GM23338 (cell line): ENCODE data around the gene MATK. TPM values are rescaled to one million over a fixed set of nuclear protein-coding genes. Genes with fewer than 3 reads are reported as not detected.

Source experiments
- ATAC-seq: fragments of 200-7000 bp; cut with Tn5 transposase; 3 replicates; pipeline ENCODE4 v1.9.1; 2020
- DNase-seq: peaks from one replicate; pipeline ENCODE4 v3.0.0-alpha.2; 2015; ENCODE audit warnings: low spot score
- H2AFZ ChIP-seq: fragments of 200-600 bp; sonication (generic); 2 replicates; pipeline ENCODE4 v1.8.0; 2016; ENCODE audit warnings: antibody characterized with exemption, mild to moderate bottlenecking, moderate library complexity
- H3F3A ChIP-seq: fragments of 200-600 bp; sonication (generic); replicated peaks from 2 replicates; pipeline ENCODE4 v1.8.0; 2017; ENCODE audit warnings: antibody characterized with exemption, mixed run types, low read depth
- H3K27ac ChIP-seq: fragments of 200-600 bp; sonication (generic); 2 replicates; pipeline ENCODE4 v1.6.1; 2016; ENCODE audit warnings: low read depth
- H3K27me3 ChIP-seq: fragments of 200-600 bp; sonication (generic); 2 replicates; pipeline ENCODE4 v1.8.0; 2016; ENCODE audit warnings: mild to moderate bottlenecking, mixed run types, moderate library complexity; ENCODE audit not compliant: insufficient read depth
- H3K36me3 ChIP-seq: fragments of 200-600 bp; sonication (generic); 2 replicates; pipeline ENCODE4 v1.8.0; 2016; ENCODE audit warnings: mild to moderate bottlenecking; ENCODE audit not compliant: insufficient read depth
- H3K4me1 ChIP-seq: fragments of 200-600 bp; sonication (generic); 2 replicates; pipeline ENCODE4 v1.8.0; 2016; ENCODE audit warnings: mild to moderate bottlenecking, moderate library complexity; ENCODE audit not compliant: insufficient read depth
- H3K4me2 ChIP-seq: fragments of 200-600 bp; sonication (generic); 2 replicates; pipeline ENCODE4 v1.7.1; 2017; ENCODE audit warnings: mixed run types
- H3K4me3 ChIP-seq: fragments of 200-600 bp; sonication (generic); 2 replicates; pipeline ENCODE4 v1.6.1; 2016; ENCODE audit warnings: mixed run types
- H3K79me2 ChIP-seq: fragments of 200-600 bp; sonication (generic); replicated peaks from 2 replicates; pipeline ENCODE4 v1.8.0; 2017; ENCODE audit warnings: mild to moderate bottlenecking; ENCODE audit not compliant: insufficient read depth
- H3K9me2 ChIP-seq: fragments of 200-600 bp; sonication (generic); 2 replicates; pipeline ENCODE4 v1.8.0; 2017; ENCODE audit not compliant: insufficient read depth
- H4K20me1 ChIP-seq: fragments of 200-600 bp; sonication (generic); replicated peaks from 2 replicates; pipeline ENCODE4 v1.8.0; 2017; ENCODE audit warnings: mild to moderate bottlenecking; ENCODE audit not compliant: insufficient read depth
- H3K27ac Mint-ChIP-seq: 2 replicates; pipeline ENCODE4 v1.8.0; 2020; ENCODE audit warnings: inconsistent platforms, mild to moderate bottlenecking, moderate library complexity, mixed read lengths
- H3K27me3 Mint-ChIP-seq: 3 replicates; pipeline ENCODE4 v1.8.0; 2022; ENCODE audit warnings: low read depth, mild to moderate bottlenecking, moderate library complexity, mixed read lengths, inconsistent platforms; ENCODE audit not compliant: insufficient read depth, poor library complexity
- H3K36me3 Mint-ChIP-seq: 3 replicates; pipeline ENCODE4 v1.8.0; 2021; ENCODE audit warnings: low read depth, mild to moderate bottlenecking, inconsistent platforms, moderate library complexity, mixed read lengths
- H3K4me1 Mint-ChIP-seq: 3 replicates; pipeline ENCODE4 v1.8.0; 2020; ENCODE audit warnings: mild to moderate bottlenecking, inconsistent platforms, mixed read lengths
- H3K4me3 Mint-ChIP-seq: 3 replicates; pipeline ENCODE4 v1.8.0; 2021; ENCODE audit warnings: moderate library complexity, mild to moderate bottlenecking, inconsistent platforms, mixed read lengths
- H3K9me3 Mint-ChIP-seq: 3 replicates; pipeline ENCODE4 v1.8.0; 2020; ENCODE audit warnings: moderate library complexity, mild to moderate bottlenecking, inconsistent platforms, mixed read lengths
- CREB1 ChIP-seq: fragments of 250-450 bp; sonication (Bioruptor Pico); IDR thresholded peaks from 2 replicates; pipeline ENCODE4 v1.5.0; 2020; ENCODE audit warnings: low read depth, mild to moderate bottlenecking, moderate library complexity
- ETS1 ChIP-seq: IDR thresholded peaks from 2 replicates; pipeline ENCODE4 v1.6.1; 2016; ENCODE audit warnings: antibody characterized with exemption
- POLR2AphosphoS5 ChIP-seq: IDR thresholded peaks from 2 replicates; pipeline ENCODE4 v1.6.1; 2016; ENCODE audit warnings: antibody characterized with exemption, low read depth
- REST ChIP-seq: IDR thresholded peaks from one replicate; pipeline ENCODE4 v1.6.1; 2018; ENCODE audit warnings: antibody characterized with exemption; ENCODE audit not compliant: unreplicated experiment
- polyA plus RNA-seq: library from polyadenylated mRNA; unstranded; fragments of >200 nt; fragmentation: Nextera tagmentation; extraction: Ambion mirVana; gene quantifications from 2 replicates; pipeline ENCODE4 v1.2.1, GENCODE V29; 2016
- total RNA-seq: library from RNA; depleted of rRNA; stranded (reverse); fragments of >200 nt; shearing (Covaris generic); gene quantifications from 2 replicates; pipeline ENCODE4 v1.2.3, GENCODE V29; 2014
- TF ChIP-seq, protein P1 (sequence below), 2 experiments: fragments of 200-600 bp in 1 of 2; sonication (generic) in 1 of 2; conservative IDR thresholded peaks; 2 replicates each; pipeline versions ENCODE4 v1.5.1 to v1.6.1; 2016 to 2017; ENCODE audit warnings: antibody characterized with exemption in 2 of 2, low read depth in 2 of 2, mild to moderate bottlenecking in 2 of 2, moderate library complexity in 1 of 2

MATK gene
- total and polyA plus RNA-seq, 2 experiments from 2014 or later, result 13.4 to 21.4 TPM

GRCh38 chr19:3803114-3803888 is 17.1 kb upstream of the MATK start (continued):
- no peak for TF ChIP-seq REST
- no peak for TF ChIP-seq CREB1
- TF ChIP-seq, protein P1, sequence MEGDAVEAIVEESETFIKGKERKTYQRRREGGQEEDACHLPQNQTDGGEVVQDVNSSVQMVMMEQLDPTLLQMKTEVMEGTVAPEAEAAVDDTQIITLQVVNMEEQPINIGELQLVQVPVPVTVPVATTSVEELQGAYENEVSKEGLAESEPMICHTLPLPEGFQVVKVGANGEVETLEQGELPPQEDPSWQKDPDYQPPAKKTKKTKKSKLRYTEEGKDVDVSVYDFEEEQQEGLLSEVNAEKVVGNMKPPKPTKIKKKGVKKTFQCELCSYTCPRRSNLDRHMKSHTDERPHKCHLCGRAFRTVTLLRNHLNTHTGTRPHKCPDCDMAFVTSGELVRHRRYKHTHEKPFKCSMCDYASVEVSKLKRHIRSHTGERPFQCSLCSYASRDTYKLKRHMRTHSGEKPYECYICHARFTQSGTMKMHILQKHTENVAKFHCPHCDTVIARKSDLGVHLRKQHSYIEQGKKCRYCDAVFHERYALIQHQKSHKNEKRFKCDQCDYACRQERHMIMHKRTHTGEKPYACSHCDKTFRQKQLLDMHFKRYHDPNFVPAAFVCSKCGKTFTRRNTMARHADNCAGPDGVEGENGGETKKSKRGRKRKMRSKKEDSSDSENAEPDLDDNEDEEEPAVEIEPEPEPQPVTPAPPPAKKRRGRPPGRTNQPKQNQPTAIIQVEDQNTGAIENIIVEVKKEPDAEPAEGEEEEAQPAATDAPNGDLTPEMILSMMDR (conservative IDR thresholded peaks at IDR 0.05; ENCODE audit: low read depth in 2 of 2), result no peak
- no peak for TF ChIP-seq ETS1
- no peak for TF ChIP-seq POLR2AphosphoS5

DNA sequence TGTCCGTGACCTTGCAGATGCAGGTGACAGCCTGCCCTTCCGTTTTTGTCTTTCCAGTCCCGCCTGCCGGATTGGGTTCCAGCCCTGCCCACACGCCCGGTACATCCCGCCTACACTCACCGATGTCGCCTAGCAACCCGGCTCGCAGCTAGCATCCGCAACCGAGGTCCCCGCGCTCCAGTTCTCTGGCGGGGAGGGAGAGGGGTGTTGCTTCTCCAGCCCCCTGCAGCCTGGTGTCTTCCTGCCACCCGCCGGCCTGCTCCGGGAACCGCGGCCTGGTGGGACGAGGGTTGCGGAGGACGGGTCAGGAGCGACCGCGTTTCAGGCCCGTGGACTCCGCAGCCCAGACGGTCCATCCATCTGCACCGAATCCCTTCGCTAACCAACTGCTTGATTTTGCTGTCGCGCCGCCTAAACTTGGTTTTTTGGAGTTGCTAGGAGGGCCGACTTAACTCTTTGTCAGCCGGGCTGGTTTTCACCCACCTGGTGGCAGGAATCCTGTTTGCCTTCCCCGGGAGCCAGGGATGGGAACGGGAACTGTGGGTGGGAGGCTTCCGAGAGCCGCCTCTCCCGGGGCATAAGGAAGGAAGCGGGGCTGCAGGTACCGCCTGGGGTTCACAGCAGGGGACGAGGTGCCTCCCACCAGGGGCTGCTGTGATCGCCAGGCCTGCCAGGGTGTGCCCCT is 15.4 kb upstream of the MATK start:
- ATAC-seq (peak; percentile 88), DNase-seq (peak; percentile 90)
- Mint-ChIP-seq H3K9me3 (peaks cover 11% of the 10 kb centered on the region), H3K4me3 (peak overlapping the region; percentile 64), H3K27me3 (peaks cover 26% of the 10 kb centered on the region), H3K4me1 (no peaks in the 10 kb centered on the region; the same call in 2 of the 3 replicates), H3K36me3 (no peaks in the 10 kb centered on the region; the same call in 2 of the 3 replicates), H3K27ac (no peak overlapping the region)
- Histone ChIP-seq H3K4me3 (peak overlapping the region; percentile 69), H3K9me2 (no peaks in the 10 kb centered on the region), H3K27me3 (peaks cover 14% of the 10 kb centered on the region; the same call in 1 of the 2 replicates), H3K4me1 (no peaks in the 10 kb centered on the region; the same call in 1 of the 2 replicates), H3K79me2 (no peaks in the 10 kb centered on the region), H3F3A (peaks cover 9% of the 10 kb centered on the region; the same call in 1 of the 2 replicates), H3K36me3 (no peaks in the 10 kb centered on the region), H2AFZ (peak overlapping the region; percentile 95), H3K4me2 (peak overlapping the region; percentile 90), H4K20me1 (no peaks in the 10 kb centered on the region), H3K27ac (no peak overlapping the region)
- TF ChIP-seq REST, result no peak
- TF ChIP-seq, protein P1 (conservative IDR thresholded peaks at IDR 0.05; ENCODE audit: low read depth in 2 of 2), result peak; percentile 22 to 52; a peak in 2 of 4 replicates
